ENCODE results near the gene SH3BP1. TPM values are rescaled to one million over a fixed set of nuclear protein-coding genes. Genes with fewer than 3 reads are reported as not detected.
"Not testable (repeated sequence)": the region's sequence is repeated elsewhere in the genome, so short reads cannot be mapped to it uniquely, and the experiment has no call there.

SH3BP1 gene
- total RNA-seq, 1 experiment from 2014 or later = 0.95 TPM

GRCh38 chr22:37610153-37610475 is 29.4 kb upstream of the SH3BP1 start:
- Histone ChIP-seq H3K4me3 (peak overlapping the region; percentile 82), H3K36me3 (peaks cover 10% of the 10 kb centered on the region)
- not testable (repeated sequence) for DNase-seq, H3K27me3 ChIP-seq, H3K9me3 ChIP-seq

- Histone ChIP-seq H3K27me3 (no peaks in the 10 kb centered on the region), H3K9me3 (no peaks in the 10 kb centered on the region), H3K4me3 (peak overlapping the region; percentile 82), H3K36me3 (peaks cover 11% of the 10 kb centered on the region)
- DNase-seq = no peak
Measured at GRCh38 chr22:37610480-37611129, 28.9 kb upstream of the SH3BP1 start.

- Histone ChIP-seq H3K9me3 (no peaks in the 10 kb centered on the region), H3K4me3 (no peak overlapping the region), H3K36me3 (peaks cover 13% of the 10 kb centered on the region), H3K27me3 (no peaks in the 10 kb centered on the region)
- no peak for DNase-seq
Measured at GRCh38 chr22:37611207-37611606, 28.3 kb upstream of the SH3BP1 start.

- H3K27me3 ChIP-seq = no peaks in the 10 kb centered on the region
- DNase-seq = no peak
- peaks cover 20% of the 10 kb centered on the region for H3K36me3 ChIP-seq
- H3K4me3 ChIP-seq = no peak overlapping the region
- H3K9me3 ChIP-seq = no peaks in the 10 kb centered on the region
Measured at GRCh38 chr22:37616201-37617083, 23.0 kb upstream of the SH3BP1 start.

- Histone ChIP-seq H3K36me3 (peaks cover 20% of the 10 kb centered on the region), H3K9me3 (no peaks in the 10 kb centered on the region), H3K27me3 (no peaks in the 10 kb centered on the region), H3K4me3 (no peak overlapping the region)
- no peak for DNase-seq
Measured at GRCh38 chr22:37617431-37617830, 22.0 kb upstream of the SH3BP1 start.

GRCh38 chr22:37618072-37618656 is 21.3 kb upstream of the SH3BP1 start:
- peaks cover 20% of the 10 kb centered on the region for H3K36me3 ChIP-seq
- no peak for DNase-seq
- H3K27me3 ChIP-seq = no peaks in the 10 kb centered on the region
- no peaks in the 10 kb centered on the region for H3K9me3 ChIP-seq
- H3K4me3 ChIP-seq = no peak overlapping the region

GRCh38 chr22:37618674-37619073 is 20.8 kb upstream of the SH3BP1 start:
- Histone ChIP-seq H3K36me3 (peaks cover 21% of the 10 kb centered on the region), H3K9me3 (no peaks in the 10 kb centered on the region), H3K4me3 (no peak overlapping the region), H3K27me3 (no peaks in the 10 kb centered on the region)
- no peak for DNase-seq

GRCh38 chr22:37619991-37620390 is 19.5 kb upstream of the SH3BP1 start:
- H3K36me3 ChIP-seq = peaks cover 20% of the 10 kb centered on the region
- no peaks in the 10 kb centered on the region for H3K9me3 ChIP-seq
- no peak overlapping the region for H3K4me3 ChIP-seq
- DNase-seq = no peak
- no peaks in the 10 kb centered on the region for H3K27me3 ChIP-seq

- Histone ChIP-seq H3K36me3 (peaks cover 14% of the 10 kb centered on the region), H3K4me3 (no peak overlapping the region), H3K27me3 (no peaks in the 10 kb centered on the region), H3K9me3 (no peaks in the 10 kb centered on the region)
- no peak for DNase-seq
Measured at GRCh38 chr22:37621352-37621860, 18.1 kb upstream of the SH3BP1 start.

- peaks cover 16% of the 10 kb centered on the region for H3K36me3 ChIP-seq
- peak; percentile 49 for DNase-seq
- no peak overlapping the region for H3K4me3 ChIP-seq
- H3K9me3 ChIP-seq = no peaks in the 10 kb centered on the region
- H3K27me3 ChIP-seq = no peaks in the 10 kb centered on the region
Measured at GRCh38 chr22:37623075-37624016, 16.1 kb upstream of the SH3BP1 start.

- peaks cover 11% of the 10 kb centered on the region for H3K36me3 ChIP-seq
- H3K27me3 ChIP-seq = no peaks in the 10 kb centered on the region
- H3K9me3 ChIP-seq = no peaks in the 10 kb centered on the region
- no peak overlapping the region for H3K4me3 ChIP-seq
- DNase-seq = no peak
Measured at GRCh38 chr22:37624017-37624365, 15.5 kb upstream of the SH3BP1 start.

GRCh38 chr22:37624876-37625275 is 14.6 kb upstream of the SH3BP1 start:
- H3K36me3 ChIP-seq = peaks cover 11% of the 10 kb centered on the region
- H3K9me3 ChIP-seq = no peaks in the 10 kb centered on the region
- no peaks in the 10 kb centered on the region for H3K27me3 ChIP-seq
- no peak for DNase-seq
- H3K4me3 ChIP-seq = no peak overlapping the region

GRCh38 chr22:37625737-37626136 is 13.7 kb upstream of the SH3BP1 start:
- peaks cover 11% of the 10 kb centered on the region for H3K36me3 ChIP-seq
- no peaks in the 10 kb centered on the region for H3K9me3 ChIP-seq
- no peak overlapping the region for H3K4me3 ChIP-seq
- no peak for DNase-seq
- H3K27me3 ChIP-seq = no peaks in the 10 kb centered on the region

GRCh38 chr22:37626144-37626543 is 13.3 kb upstream of the SH3BP1 start:
- no peaks in the 10 kb centered on the region for H3K9me3 ChIP-seq
- peaks cover 14% of the 10 kb centered on the region for H3K36me3 ChIP-seq
- peak; percentile 94 for DNase-seq
- H3K4me3 ChIP-seq = no peak overlapping the region
- H3K27me3 ChIP-seq = no peaks in the 10 kb centered on the region

- Histone ChIP-seq H3K36me3 (peaks cover 16% of the 10 kb centered on the region), H3K27me3 (no peaks in the 10 kb centered on the region), H3K4me3 (no peak overlapping the region), H3K9me3 (no peaks in the 10 kb centered on the region)
- no peak for DNase-seq
Measured at GRCh38 chr22:37626556-37627075, 12.9 kb upstream of the SH3BP1 start.

GRCh38 chr22:37627121-37627520 is 12.3 kb upstream of the SH3BP1 start:
- H3K9me3 ChIP-seq = no peaks in the 10 kb centered on the region
- H3K27me3 ChIP-seq = no peaks in the 10 kb centered on the region
- H3K36me3 ChIP-seq = peaks cover 16% of the 10 kb centered on the region
- no peak for DNase-seq
- no peak overlapping the region for H3K4me3 ChIP-seq

Data from MG63 (cell line).